ENCODE measurements around the gene AMY2B. TPM values are rescaled to one million over a fixed set of nuclear protein-coding genes. Genes with fewer than 3 reads are reported as not detected.

The AMY2B gene
- total and polyA plus RNA-seq, 2 of the 8 experiments (the other 6 are each of a cell fraction or from before 2014, with no cell fraction given) = 2.0 to 2.1 TPM

GRCh38 chr1:103547840-103548239 is 23.5 kb upstream of the AMY2B start (continued):
- TF ChIP-seq, protein P1, sequence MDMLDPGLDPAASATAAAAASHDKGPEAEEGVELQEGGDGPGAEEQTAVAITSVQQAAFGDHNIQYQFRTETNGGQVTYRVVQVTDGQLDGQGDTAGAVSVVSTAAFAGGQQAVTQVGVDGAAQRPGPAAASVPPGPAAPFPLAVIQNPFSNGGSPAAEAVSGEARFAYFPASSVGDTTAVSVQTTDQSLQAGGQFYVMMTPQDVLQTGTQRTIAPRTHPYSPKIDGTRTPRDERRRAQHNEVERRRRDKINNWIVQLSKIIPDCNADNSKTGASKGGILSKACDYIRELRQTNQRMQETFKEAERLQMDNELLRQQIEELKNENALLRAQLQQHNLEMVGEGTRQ (IDR thresholded peaks at IDR 0.05; ENCODE audit: low read length) = no peak
- TF ChIP-seq ZNF274 (IDR thresholded peaks at IDR 0.05; ENCODE audit: borderline replicate concordance, extremely low read depth, low read length) (no peak), SIRT6 (IDR thresholded peaks at IDR 0.05; ENCODE audit: low read length) (no peak), MAX (IDR thresholded peaks at IDR 0.05) (no peak), NRF1 (IDR thresholded peaks at IDR 0.05; ENCODE audit: low read depth, low read length) (no peak)
- TF ChIP-seq, protein P2, sequence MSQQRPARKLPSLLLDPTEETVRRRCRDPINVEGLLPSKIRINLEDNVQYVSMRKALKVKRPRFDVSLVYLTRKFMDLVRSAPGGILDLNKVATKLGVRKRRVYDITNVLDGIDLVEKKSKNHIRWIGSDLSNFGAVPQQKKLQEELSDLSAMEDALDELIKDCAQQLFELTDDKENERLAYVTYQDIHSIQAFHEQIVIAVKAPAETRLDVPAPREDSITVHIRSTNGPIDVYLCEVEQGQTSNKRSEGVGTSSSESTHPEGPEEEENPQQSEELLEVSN (IDR thresholded peaks at IDR 0.05) = no peak
